Glutamatergic neuron (in vitro differentiated cells): ENCODE results near the gene ABCF2. TPM values are rescaled to one million over a fixed set of nuclear protein-coding genes. Genes with fewer than 3 reads are reported as not detected.

Source experiments
- DNase-seq: peaks from one replicate; pipeline ENCODE4 v3.0.0; 2022
- H3K27ac Mint-ChIP-seq: one replicate; pipeline ENCODE4 v1.8.0; 2020; ENCODE audit warnings: mild to moderate bottlenecking, mixed read lengths, inconsistent platforms; ENCODE audit not compliant: unreplicated experiment
- H3K27me3 Mint-ChIP-seq: one replicate; pipeline ENCODE4 v1.8.0; 2020; ENCODE audit warnings: mild to moderate bottlenecking, moderate library complexity, mixed read lengths, inconsistent platforms; ENCODE audit not compliant: unreplicated experiment
- H3K36me3 Mint-ChIP-seq: one replicate; pipeline ENCODE4 v1.8.0; 2020; ENCODE audit warnings: mild to moderate bottlenecking, mixed read lengths, inconsistent platforms; ENCODE audit not compliant: unreplicated experiment
- H3K4me1 Mint-ChIP-seq: one replicate; pipeline ENCODE4 v1.8.0; 2020; ENCODE audit warnings: mild to moderate bottlenecking, low read depth, mixed read lengths, inconsistent platforms; ENCODE audit not compliant: unreplicated experiment
- H3K4me3 Mint-ChIP-seq: one replicate; pipeline ENCODE4 v1.8.0; 2020; ENCODE audit warnings: mild to moderate bottlenecking, mixed read lengths, inconsistent platforms; ENCODE audit not compliant: unreplicated experiment
- H3K9me3 Mint-ChIP-seq: one replicate; pipeline ENCODE4 v1.8.0; 2020; ENCODE audit warnings: mild to moderate bottlenecking, moderate library complexity, mixed read lengths, inconsistent platforms; ENCODE audit not compliant: unreplicated experiment
- total RNA-seq: library from RNA; stranded (reverse); fragmentation: NEBNext Ultra II Directional; extraction: Animal tissue kit (Norgen Biotek cat#: 25700); gene quantifications from one replicate; pipeline ENCODE4 v1.2.1, GENCODE V29; 2021; ENCODE audit not compliant: unreplicated experiment
- TF ChIP-seq, protein P1 (sequence below): fragments of 200-600 bp; sonication (generic); IDR thresholded peaks from one replicate; pipeline ENCODE4 v1.5.0; 2021; ENCODE audit not compliant: partially characterized antibody, unreplicated experiment

Gene ABCF2
- total RNA-seq, 1 donor from 2014 or later = 39.1 TPM

DNA sequence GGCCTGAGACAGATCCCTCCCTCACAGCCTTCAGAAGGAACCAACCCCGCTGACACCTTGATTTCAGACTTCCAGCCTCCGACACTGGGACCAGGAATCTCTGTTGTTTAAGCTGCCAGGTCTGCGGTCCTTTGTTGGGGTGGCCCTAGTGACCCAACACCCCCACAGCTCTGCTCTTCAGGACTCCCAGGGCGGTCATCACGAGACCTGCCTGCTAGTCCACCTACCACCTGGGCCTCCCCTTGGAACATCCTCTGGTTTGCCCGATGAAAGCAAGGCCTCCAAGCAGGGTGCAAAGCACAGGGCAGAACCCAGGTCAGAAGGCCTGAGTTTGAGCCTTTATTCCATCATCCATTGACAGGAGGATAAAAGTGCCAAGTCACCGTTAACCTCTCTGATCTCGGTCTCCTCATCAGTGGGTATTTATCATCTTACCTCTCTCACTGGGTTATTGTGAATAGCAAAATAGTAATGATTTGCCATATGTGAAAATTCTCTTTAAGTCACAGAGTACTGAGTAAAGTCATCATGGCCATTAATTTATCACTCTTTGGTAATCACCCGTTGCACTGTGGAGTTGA lies 38.4 kb upstream of the ABCF2 start:
- no peak overlapping the region for H3K4me3 Mint-ChIP-seq
- peaks cover 4% of the 10 kb centered on the region for H3K36me3 Mint-ChIP-seq
- H3K9me3 Mint-ChIP-seq = peaks cover 1% of the 10 kb centered on the region
- H3K4me1 Mint-ChIP-seq = no peaks in the 10 kb centered on the region
- TF ChIP-seq, protein P1, sequence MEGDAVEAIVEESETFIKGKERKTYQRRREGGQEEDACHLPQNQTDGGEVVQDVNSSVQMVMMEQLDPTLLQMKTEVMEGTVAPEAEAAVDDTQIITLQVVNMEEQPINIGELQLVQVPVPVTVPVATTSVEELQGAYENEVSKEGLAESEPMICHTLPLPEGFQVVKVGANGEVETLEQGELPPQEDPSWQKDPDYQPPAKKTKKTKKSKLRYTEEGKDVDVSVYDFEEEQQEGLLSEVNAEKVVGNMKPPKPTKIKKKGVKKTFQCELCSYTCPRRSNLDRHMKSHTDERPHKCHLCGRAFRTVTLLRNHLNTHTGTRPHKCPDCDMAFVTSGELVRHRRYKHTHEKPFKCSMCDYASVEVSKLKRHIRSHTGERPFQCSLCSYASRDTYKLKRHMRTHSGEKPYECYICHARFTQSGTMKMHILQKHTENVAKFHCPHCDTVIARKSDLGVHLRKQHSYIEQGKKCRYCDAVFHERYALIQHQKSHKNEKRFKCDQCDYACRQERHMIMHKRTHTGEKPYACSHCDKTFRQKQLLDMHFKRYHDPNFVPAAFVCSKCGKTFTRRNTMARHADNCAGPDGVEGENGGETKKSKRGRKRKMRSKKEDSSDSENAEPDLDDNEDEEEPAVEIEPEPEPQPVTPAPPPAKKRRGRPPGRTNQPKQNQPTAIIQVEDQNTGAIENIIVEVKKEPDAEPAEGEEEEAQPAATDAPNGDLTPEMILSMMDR = no peak
- no peak overlapping the region for H3K27ac Mint-ChIP-seq
- H3K27me3 Mint-ChIP-seq = peaks cover 4% of the 10 kb centered on the region
- DNase-seq = no peak

DNA sequence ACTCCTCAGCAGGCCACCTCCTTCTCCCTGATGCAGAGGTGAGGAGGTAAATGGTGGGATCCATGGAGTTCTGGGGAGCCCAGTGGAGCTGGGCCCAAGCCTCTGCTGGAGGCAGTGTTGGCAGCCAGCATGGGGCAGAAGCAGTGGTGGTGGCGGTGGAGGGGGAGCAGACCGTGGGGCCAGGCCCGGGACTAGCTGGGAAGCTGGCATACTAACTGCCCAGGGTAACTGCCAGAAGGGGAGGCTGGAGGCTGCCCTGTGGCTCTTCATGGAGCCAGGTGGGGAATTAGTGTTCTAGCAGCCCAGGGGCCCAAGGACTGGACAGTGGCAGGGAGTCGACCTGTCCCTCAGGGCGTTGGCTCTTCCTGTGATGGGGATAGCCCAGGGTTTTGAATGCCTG lies 37.6 kb upstream of the ABCF2 start:
- TF ChIP-seq, protein P1 = no peak
- H3K36me3 Mint-ChIP-seq = peaks cover 4% of the 10 kb centered on the region
- H3K4me1 Mint-ChIP-seq = no peaks in the 10 kb centered on the region
- no peak overlapping the region for H3K4me3 Mint-ChIP-seq
- H3K9me3 Mint-ChIP-seq = peaks cover 1% of the 10 kb centered on the region
- DNase-seq = no peak
- peaks cover 4% of the 10 kb centered on the region for H3K27me3 Mint-ChIP-seq
- no peak overlapping the region for H3K27ac Mint-ChIP-seq

DNA sequence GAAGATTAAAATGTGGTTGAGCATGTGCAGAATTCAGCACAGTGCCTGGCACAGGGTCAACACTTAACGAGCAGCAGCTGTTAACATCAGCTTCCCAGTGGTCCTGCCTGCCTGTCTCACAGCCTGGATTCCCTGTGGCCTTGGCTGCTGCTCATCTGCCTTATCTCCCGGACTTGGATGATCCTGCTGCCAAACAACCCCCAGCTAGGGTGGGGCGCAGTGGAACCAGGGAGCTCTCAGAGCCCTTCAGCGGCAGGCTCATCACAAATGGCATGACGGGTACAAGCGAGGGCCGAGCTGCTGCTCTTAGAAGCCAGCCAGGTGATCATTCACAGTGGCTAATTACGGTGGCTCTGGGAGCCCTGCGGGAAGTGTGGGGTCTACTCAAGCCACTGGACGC lies 34.5 kb upstream of the ABCF2 start:
- Mint-ChIP-seq H3K36me3 (peaks cover 4% of the 10 kb centered on the region), H3K27ac (no peak overlapping the region), H3K4me1 (no peaks in the 10 kb centered on the region), H3K27me3 (peaks cover 20% of the 10 kb centered on the region), H3K9me3 (no peaks in the 10 kb centered on the region), H3K4me3 (no peak overlapping the region)
- TF ChIP-seq, protein P1 = no peak
- no peak for DNase-seq

DNA sequence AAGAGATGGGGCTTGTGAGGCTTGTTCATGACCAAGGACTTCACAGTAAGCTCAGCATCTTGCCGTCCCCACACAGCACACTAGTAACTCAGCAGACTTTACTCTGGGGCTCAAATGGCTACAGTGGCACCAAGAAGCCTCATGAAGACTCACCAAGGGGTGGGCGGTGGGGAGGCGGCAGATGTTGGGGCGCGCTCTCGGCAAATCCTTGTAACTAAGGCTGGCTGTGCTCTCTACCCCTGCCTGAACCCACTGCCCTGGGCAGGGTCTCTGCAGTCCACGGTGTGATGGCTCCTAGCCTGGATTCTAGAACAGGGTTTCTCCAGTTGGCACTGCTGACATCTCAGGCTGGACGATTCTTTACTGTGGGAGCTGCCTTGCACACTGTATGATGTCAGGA lies 33.9 kb upstream of the ABCF2 start:
- Mint-ChIP-seq H3K4me3 (no peak overlapping the region), H3K27me3 (peaks cover 23% of the 10 kb centered on the region), H3K9me3 (no peaks in the 10 kb centered on the region), H3K27ac (no peak overlapping the region), H3K36me3 (peaks cover 4% of the 10 kb centered on the region), H3K4me1 (no peaks in the 10 kb centered on the region)
- DNase-seq = no peak
- TF ChIP-seq, protein P1 = no peak

DNA sequence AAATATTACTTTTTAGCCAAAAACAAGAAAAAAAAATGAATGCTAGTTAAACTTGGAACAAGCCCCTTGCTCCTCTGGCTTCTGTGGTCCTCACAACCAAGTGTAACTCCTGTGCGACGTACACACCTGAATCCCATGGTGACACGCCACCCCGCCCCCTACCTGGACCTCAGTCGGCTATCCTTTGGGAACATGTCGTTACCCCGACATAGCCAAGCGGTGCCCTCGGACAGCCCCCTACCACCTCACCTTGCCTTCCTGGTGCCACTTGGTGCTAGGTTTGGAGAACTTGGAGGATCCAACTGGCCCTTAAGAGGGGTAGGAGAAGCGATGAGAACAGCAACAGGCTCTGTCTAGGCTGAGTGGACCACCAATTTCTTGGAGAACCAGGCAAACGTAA lies 33.5 kb upstream of the ABCF2 start:
- no peak for DNase-seq
- Mint-ChIP-seq H3K27ac (no peak overlapping the region), H3K4me1 (no peaks in the 10 kb centered on the region), H3K9me3 (peaks cover 3% of the 10 kb centered on the region), H3K36me3 (peaks cover 7% of the 10 kb centered on the region), H3K27me3 (peaks cover 27% of the 10 kb centered on the region), H3K4me3 (no peak overlapping the region)
- TF ChIP-seq, protein P1 = no peak
